DND-41 (cell line): ENCODE data around the gene METAP1D.

ENCODE experiments used
- ATAC-seq: fragments of 200-7000 bp; cut with Tn5 transposase; 3 replicates; pipeline ENCODE4 v1.9.1; 2021; ENCODE audit warnings: low read depth; ENCODE audit not compliant: insufficient read depth
- DNase-seq: peaks from one replicate; pipeline ENCODE4 v3.0.0-alpha.2; 2020
- H2AFZ ChIP-seq: 2 replicates; pipeline ENCODE4 v1.6.0; 2012; ENCODE audit warnings: low read depth, low read length
- H3K27ac ChIP-seq: 2 replicates; pipeline ENCODE4 v1.5.1; 2012; ENCODE audit warnings: low read length, inconsistent platforms
- H3K27me3 ChIP-seq: fragments of 200-600 bp; sonication (generic); 2 replicates; pipeline ENCODE4 v1.6.0; 2012; ENCODE audit warnings: low read length, mild to moderate bottlenecking, inconsistent platforms; ENCODE audit not compliant: insufficient read depth, poor library complexity
- H3K36me3 ChIP-seq: 2 replicates; pipeline ENCODE4 v1.5.1; 2012; ENCODE audit warnings: low read length, inconsistent platforms; ENCODE audit not compliant: insufficient read depth
- H3K4me1 ChIP-seq: 2 replicates; pipeline ENCODE4 v1.5.1; 2012; ENCODE audit warnings: mild to moderate bottlenecking, low read length; ENCODE audit not compliant: insufficient read depth
- H3K4me2 ChIP-seq: 2 replicates; pipeline ENCODE4 v1.6.0; 2012; ENCODE audit warnings: mild to moderate bottlenecking, moderate library complexity, low read length, inconsistent platforms; ENCODE audit not compliant: insufficient read depth
- H3K4me3 ChIP-seq, 2 experiments: fragments of 200-600 bp in 1 of 2; shearing (Covaris generic) in 1 of 2; 2 replicates each; pipeline ENCODE4 v1.5.1; 2012 to 2016; ENCODE audit warnings: inconsistent platforms in 2 of 2, low read length in 2 of 2, mild to moderate bottlenecking in 2 of 2, low read depth in 1 of 2, moderate library complexity in 1 of 2
- H3K79me2 ChIP-seq: 2 replicates; pipeline ENCODE4 v1.6.0; 2012; ENCODE audit warnings: low read length, inconsistent platforms; ENCODE audit not compliant: insufficient read depth
- H3K9ac ChIP-seq: 2 replicates; pipeline ENCODE4 v1.6.0; 2012; ENCODE audit warnings: low read depth, mild to moderate bottlenecking, inconsistent platforms, low read length, moderate library complexity
- H3K9me3 ChIP-seq: 2 replicates; pipeline ENCODE4 v1.5.1; 2012; ENCODE audit warnings: low read length, moderate library complexity, mild to moderate bottlenecking, inconsistent platforms; ENCODE audit not compliant: insufficient read depth, severe bottlenecking
- H4K20me1 ChIP-seq: 2 replicates; pipeline ENCODE4 v1.6.0; 2012; ENCODE audit warnings: low read length; ENCODE audit not compliant: insufficient read depth
- CTCF ChIP-seq: IDR thresholded peaks from 2 replicates; pipeline ENCODE4 v1.5.1; 2012; ENCODE audit warnings: borderline replicate concordance, low read length, moderate library complexity, mild to moderate bottlenecking; ENCODE audit not compliant: poor library complexity, severe bottlenecking; ENCODE audit errors: extremely low read depth
- EZH2 ChIP-seq: IDR thresholded peaks from 3 replicates; pipeline ENCODE4 v1.6.1; 2012; ENCODE audit warnings: borderline replicate concordance, low read depth, mild to moderate bottlenecking, moderate library complexity, low read length, inconsistent platforms; ENCODE audit not compliant: severe bottlenecking

METAP1D gene

GRCh38 chr2:172100080-172100934, 100.6 kb downstream of the METAP1D start:
- no peaks in the 10 kb centered on the region for H3K9me3 ChIP-seq
- no peak overlapping the region for H3K27ac ChIP-seq
- no peak overlapping the region for H2AFZ ChIP-seq
- no peak overlapping the region for H3K9ac ChIP-seq
- no peak for DNase-seq
- H3K4me2 ChIP-seq, result no peak overlapping the region
- peaks cover 6% of the 10 kb centered on the region; the same call in 1 of the 2 replicates for H4K20me1 ChIP-seq
- H3K4me3 ChIP-seq, result no peak overlapping the region
- no peaks in the 10 kb centered on the region for H3K79me2 ChIP-seq
- H3K4me1 ChIP-seq, result peaks cover 47% of the 10 kb centered on the region
- ATAC-seq, result no peak
- TF ChIP-seq CTCF (no peak), EZH2 (no peak)
- H3K36me3 ChIP-seq, result no peaks in the 10 kb centered on the region
- peaks cover 36% of the 10 kb centered on the region for H3K27me3 ChIP-seq

- no peak overlapping the region for H2AFZ ChIP-seq
- H3K4me3 ChIP-seq, result peak overlapping the region in 1 of 2 experiments; percentile 66; a peak in 2 of 4 replicates
- TF ChIP-seq EZH2, result no peak
- no peak for TF ChIP-seq CTCF
- no peak overlapping the region for H3K27ac ChIP-seq
- H3K27me3 ChIP-seq, result peaks cover 27% of the 10 kb centered on the region
- H3K9ac ChIP-seq, result no peak overlapping the region
- H3K4me1 ChIP-seq, result peaks cover 39% of the 10 kb centered on the region
- H3K79me2 ChIP-seq, result no peaks in the 10 kb centered on the region
- DNase-seq (no peak), ATAC-seq (no peak)
- H4K20me1 ChIP-seq, result 0 out of 2 replicates have a peak, but pooled peaks cover 5% of the 10 kb centered on the region
- no peaks in the 10 kb centered on the region for H3K36me3 ChIP-seq
- H3K4me2 ChIP-seq, result peak overlapping the region; percentile 96
- H3K9me3 ChIP-seq, result no peaks in the 10 kb centered on the region
Measured at GRCh38 chr2:172100935-172101820, 101.4 kb downstream of the METAP1D start.

GRCh38 chr2:172101821-172102390, 102.2 kb downstream of the METAP1D start:
- Histone ChIP-seq H3K27ac (no peak overlapping the region), H3K4me1 (peaks cover 32% of the 10 kb centered on the region), H3K9ac (peak overlapping the region; percentile 36), H3K4me3 (peak overlapping the region; percentile 29 to 66; a peak in 3 of 4 replicates), H3K4me2 (peak overlapping the region; percentile 96), H3K36me3 (no peaks in the 10 kb centered on the region), H3K9me3 (no peaks in the 10 kb centered on the region), H3K27me3 (peaks cover 21% of the 10 kb centered on the region), H2AFZ (peak overlapping the region; percentile 59), H4K20me1 (0 out of 2 replicates have a peak, but pooled peaks cover 5% of the 10 kb centered on the region), H3K79me2 (no peaks in the 10 kb centered on the region)
- TF ChIP-seq CTCF, result no peak
- no peak for TF ChIP-seq EZH2
- ATAC-seq (no peak; the same call in 2 of the 3 replicates), DNase-seq (no peak)
